ENCODE data around the gene FAM53B.

The FAM53B gene

GRCh38 chr10:124605856-124606812 lies 138.0 kb downstream of the FAM53B start:
- DNase-seq = no peak

- no peak for DNase-seq
These were observed 138.7 kb downstream of the FAM53B start for GRCh38 chr10:124605481-124605855.

GRCh38 chr10:124605001-124605370 lies 139.2 kb downstream of the FAM53B start:
- DNase-seq = no peak

GRCh38 chr10:124604214-124605000 lies 139.8 kb downstream of the FAM53B start:
- DNase-seq = no peak

DNA sequence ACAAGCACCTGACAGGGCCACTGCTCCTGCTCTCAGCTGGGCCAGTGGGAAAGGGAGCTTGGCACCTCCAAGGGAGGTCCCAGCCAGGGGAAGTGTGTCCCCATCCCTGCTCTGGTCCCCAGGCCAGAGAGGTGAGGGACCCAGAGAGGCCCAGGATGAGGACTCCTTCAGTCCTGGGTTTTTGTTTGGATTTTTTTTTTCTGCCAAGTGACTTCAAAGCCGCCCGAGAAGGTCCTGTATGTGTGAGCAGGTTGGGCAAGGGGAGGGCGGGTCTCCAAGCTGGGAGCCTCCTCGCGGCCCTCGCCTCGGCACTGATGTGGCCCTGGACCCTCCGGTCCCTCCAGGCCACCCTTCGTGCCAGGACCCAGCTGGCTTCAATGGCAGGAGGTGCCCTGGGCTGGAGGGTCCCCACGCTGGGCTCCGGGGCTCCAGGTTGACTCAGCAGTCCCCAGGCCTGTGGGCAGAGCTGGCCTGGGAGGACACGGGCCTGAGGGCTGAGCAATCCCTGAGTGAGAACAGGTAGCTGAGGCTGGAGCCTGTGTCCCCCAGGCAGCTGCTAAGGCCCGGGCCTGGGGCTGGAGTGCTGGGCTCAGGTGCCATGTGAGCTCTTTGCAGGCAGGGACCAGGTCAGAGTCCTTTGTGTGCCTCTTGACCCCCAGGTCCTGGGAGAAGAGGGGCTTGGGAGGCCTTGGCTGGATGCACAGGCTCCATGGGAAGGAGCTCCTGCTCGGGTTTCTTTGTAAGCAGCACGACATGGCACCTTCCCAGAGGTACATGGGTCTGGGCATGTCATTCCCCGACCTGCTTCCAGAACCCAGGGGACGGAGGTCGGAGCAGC lies 140.6 kb downstream of the FAM53B start:
- no peak for DNase-seq

DNA sequence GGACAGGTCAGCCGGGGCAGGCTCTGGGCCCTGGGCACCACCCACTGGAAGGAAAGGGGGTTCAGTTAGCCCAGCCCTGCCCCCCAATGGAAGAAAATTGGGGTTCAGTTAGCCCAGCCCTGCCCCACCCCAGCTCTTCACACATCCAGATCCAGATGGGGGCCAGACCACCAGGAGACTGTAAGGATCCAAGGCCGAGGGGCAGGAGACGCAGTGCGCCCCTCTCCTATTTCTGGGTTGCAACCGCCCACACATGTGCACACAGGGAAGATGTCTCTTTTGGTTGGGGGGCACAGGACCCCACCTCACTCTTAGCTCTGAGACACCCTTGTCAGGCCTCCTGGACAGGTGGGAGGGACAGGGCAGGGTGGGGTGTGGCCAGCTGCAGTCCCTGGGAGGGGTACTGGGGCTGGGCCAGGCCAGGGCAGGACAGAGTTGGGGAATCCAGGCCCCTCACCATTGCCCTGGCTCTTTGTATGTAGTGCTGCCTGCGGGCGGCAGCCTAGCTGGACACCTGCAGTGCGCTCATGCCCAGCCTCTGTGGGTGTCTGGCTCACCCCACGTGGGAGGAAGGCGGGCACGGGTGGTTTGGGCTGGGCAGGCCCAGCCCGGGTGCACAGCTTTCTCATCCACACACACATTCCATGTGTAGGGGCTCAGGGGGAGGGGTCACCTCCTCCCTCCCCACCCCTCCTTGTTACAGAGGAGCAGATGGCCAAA lies 141.4 kb downstream of the FAM53B start:
- DNase-seq = no peak

- DNase-seq = no peak
These were observed 142.0 kb downstream of the FAM53B start for GRCh38 chr10:124602121-124602561.

DNA sequence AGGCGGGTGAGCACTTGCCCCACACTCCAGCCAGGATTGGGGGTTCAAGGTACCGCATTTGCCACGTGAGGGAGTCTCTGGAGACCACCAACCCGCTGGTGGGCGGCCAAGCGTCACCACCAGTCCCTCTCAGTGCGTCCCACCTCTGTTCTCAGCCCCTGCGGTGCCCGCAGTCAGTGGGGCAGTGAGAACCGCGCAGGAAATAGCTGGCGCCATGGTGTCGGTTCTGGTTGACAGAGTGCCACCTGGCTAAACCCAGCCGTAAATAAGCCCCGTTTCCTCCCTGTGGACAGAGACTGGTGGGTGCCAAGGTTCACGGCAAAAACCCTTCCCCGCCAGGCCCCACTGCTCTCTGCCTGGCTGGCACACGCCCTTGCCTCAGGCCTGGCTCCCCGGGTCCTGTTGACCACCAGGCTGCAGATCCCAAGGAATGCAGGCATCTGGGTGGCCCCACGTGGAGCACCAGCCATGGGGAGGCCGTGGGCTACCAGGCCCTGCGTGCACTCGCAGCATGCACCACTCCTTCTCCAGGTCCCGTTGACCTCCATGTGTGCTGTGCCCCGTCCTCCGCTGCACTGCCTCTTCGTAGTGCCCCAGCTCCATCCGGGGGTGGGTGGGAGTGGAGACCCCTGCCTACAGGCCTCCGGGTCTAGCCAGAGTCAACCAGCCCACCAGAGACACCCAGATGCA lies 142.6 kb downstream of the FAM53B start:
- no peak for DNase-seq

GRCh38 chr10:124601016-124601415 lies 143.2 kb downstream of the FAM53B start:
- DNase-seq = no peak

GRCh38 chr10:124600051-124600880 lies 143.9 kb downstream of the FAM53B start:
- no peak for DNase-seq

GRCh38 chr10:124599588-124600050 lies 144.6 kb downstream of the FAM53B start:
- no peak for DNase-seq

- DNase-seq = no peak
These were observed 145.2 kb downstream of the FAM53B start for GRCh38 chr10:124598773-124599587.

DNA sequence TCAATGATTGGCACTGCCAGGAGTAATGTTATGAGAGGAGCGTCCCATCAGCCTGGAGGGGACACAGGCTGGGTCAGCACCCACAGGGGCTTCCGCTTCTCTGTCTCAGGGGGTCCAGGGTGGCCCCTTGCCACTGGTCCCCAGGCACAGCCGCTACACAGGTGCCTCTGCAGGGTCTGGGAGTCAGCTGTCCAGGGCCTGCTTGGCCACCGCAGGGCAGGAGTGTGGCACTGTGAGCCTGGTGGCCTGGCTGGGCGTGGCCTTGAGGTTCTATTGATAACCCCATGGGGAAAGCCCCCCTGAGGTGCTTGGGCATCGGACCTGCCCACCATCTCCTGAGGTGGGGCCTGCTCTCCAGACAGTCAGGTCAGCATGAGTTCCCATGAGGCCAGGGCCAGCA lies 146.0 kb downstream of the FAM53B start:
- DNase-seq = no peak

DNA sequence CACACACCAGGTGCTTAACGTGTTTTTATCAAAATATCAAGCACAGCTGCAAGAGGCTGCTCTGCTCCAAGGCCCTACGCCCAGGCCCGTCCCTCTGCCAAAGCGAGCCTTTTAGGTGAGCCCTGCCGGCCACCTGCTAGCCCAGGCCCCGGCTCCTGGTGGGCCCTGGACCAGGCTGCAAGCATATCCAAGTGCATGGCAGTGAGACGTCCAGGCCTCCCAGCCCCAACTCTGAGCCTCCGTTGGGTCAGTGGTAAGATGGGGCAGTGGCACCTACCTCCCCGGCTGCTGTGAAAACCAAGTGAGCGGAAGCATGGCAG lies 146.4 kb downstream of the FAM53B start:
- no peak for DNase-seq

GRCh38 chr10:124596962-124597845 lies 147.0 kb downstream of the FAM53B start:
- DNase-seq = no peak

- no peak for DNase-seq
These were observed 147.9 kb downstream of the FAM53B start for GRCh38 chr10:124596116-124596785.

DNA sequence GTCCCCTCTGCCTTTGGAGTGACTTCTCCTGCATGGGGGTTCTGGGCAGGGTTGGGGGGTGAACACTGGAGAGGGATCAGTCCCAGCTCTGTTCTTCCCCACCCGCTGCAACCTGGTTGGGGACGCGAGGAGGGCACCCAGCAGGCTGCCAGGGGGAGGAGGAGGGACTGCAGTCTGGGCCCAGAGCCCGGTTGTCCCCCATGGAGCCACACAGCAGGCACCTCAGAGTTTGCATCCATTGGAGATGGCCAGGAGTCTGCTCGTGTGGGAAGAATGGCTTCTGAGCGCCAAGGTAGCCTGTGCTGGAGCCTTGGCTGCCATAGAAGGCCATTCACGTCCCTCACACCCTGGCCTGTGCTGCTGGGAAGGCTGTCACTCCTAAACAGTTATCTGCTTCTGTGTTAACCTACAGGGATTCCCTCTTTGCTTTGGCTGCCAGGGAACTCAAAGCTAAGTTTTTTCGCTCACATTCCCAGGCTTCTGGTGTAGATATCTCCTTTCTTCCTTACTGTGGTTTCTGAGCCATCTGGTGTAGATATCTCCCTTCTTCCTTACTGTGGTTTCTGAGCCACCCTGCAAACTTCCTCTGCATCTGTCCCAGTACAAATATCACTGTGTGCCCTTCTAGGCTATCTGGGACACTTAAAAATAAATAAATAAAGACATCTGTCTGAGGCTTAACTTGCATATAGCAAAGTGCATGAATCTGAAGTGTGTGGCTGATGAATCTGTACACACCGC lies 148.9 kb downstream of the FAM53B start:
- DNase-seq = no peak
